ENCODE measurements around the gene TEAD3. TPM values are rescaled to one million over a fixed set of nuclear protein-coding genes. Genes with fewer than 3 reads are reported as not detected.

The TEAD3 gene
- total and polyA plus RNA-seq, 4 donors: 15.0 to 20.7 (median 18.5) TPM

GRCh38 chr6:35483490-35483889 lies 13.4 kb downstream of the TEAD3 start:
- peaks cover 5 to 31% (median 22%) of the 10 kb centered on the region in 5 donors for H3K4me1 ChIP-seq (ENCODE audit: control insufficient read depth in 5 of 5, insufficient read depth in 5 of 5, low read length in 5 of 5)
- no peak overlapping the region for H3K4me3 ChIP-seq
- H3K9me3 ChIP-seq (ENCODE audit: control insufficient read depth in 4 of 4, insufficient read depth in 3 of 4, low read length in 3 of 4): no peaks in the 10 kb centered on the region
- peaks cover 0 to 17% (median 9%) of the 10 kb centered on the region in 4 donors for H3K36me3 ChIP-seq (ENCODE audit: control insufficient read depth in 4 of 4, insufficient read depth in 4 of 4, low read length in 4 of 4)
- H3K27me3 ChIP-seq (ENCODE audit: control insufficient read depth in 3 of 3, insufficient read depth in 3 of 3, low read length in 2 of 3): no peaks in the 10 kb centered on the region
- ATAC-seq (ENCODE audit: insufficient read depth, low FRiP score): no peak
- DNase-seq: no peak
- no peak overlapping the region for H3K9ac ChIP-seq (ENCODE audit: insufficient read depth in 1 of 2, low read length in 2 of 2)
- 55 to 79% methylated on average over 3 of the region's 3 CpGs for WGBS, 2 donors
- TF ChIP-seq CTCF (IDR thresholded peaks at IDR 0.05; ENCODE audit: control extremely low read depth, extremely low read depth): no peak
- H3K27ac ChIP-seq (ENCODE audit: low read depth in 1 of 2, low read length in 1 of 2): no peak overlapping the region

- TF ChIP-seq CTCF (IDR thresholded peaks at IDR 0.05; ENCODE audit: control extremely low read depth, extremely low read depth): no peak
- Histone ChIP-seq H3K9ac (ENCODE audit: insufficient read depth in 1 of 2, low read length in 2 of 2) (no peak overlapping the region), H3K27me3 (ENCODE audit: control insufficient read depth in 3 of 3, insufficient read depth in 3 of 3, low read length in 2 of 3) (no peaks in the 10 kb centered on the region), H3K36me3 (ENCODE audit: control insufficient read depth in 4 of 4, insufficient read depth in 4 of 4, low read length in 4 of 4) (peaks cover 0 to 20% (median 9%) of the 10 kb centered on the region in 4 donors), H3K9me3 (ENCODE audit: control insufficient read depth in 4 of 4, insufficient read depth in 3 of 4, low read length in 3 of 4) (no peaks in the 10 kb centered on the region), H3K4me1 (ENCODE audit: control insufficient read depth in 5 of 5, insufficient read depth in 5 of 5, low read length in 5 of 5) (peaks cover 5 to 27% (median 18%) of the 10 kb centered on the region in 5 donors), H3K4me3 (no peak overlapping the region), H3K27ac (ENCODE audit: low read depth in 1 of 2, low read length in 1 of 2) (no peak overlapping the region)
- DNase-seq (no peak), ATAC-seq (ENCODE audit: insufficient read depth, low FRiP score) (no peak)
- 94 to 96% methylated on average over 4 of the region's 4 CpGs for WGBS, 2 donors
Observed at GRCh38 chr6:35483062-35483461, 13.8 kb downstream of the TEAD3 start.

- H3K27me3 ChIP-seq (ENCODE audit: control insufficient read depth in 3 of 3, insufficient read depth in 3 of 3, low read length in 2 of 3): no peaks in the 10 kb centered on the region
- TF ChIP-seq CTCF (IDR thresholded peaks at IDR 0.05; ENCODE audit: control extremely low read depth, extremely low read depth): no peak
- peaks cover 0 to 15% (median 8%) of the 10 kb centered on the region in 5 donors for H3K4me1 ChIP-seq (ENCODE audit: control insufficient read depth in 5 of 5, insufficient read depth in 5 of 5, low read length in 5 of 5)
- ATAC-seq (ENCODE audit: insufficient read depth, low FRiP score) (no peak), DNase-seq (no peak)
- H3K27ac ChIP-seq (ENCODE audit: low read depth in 1 of 2, low read length in 1 of 2): no peak overlapping the region
- H3K9me3 ChIP-seq (ENCODE audit: control insufficient read depth in 4 of 4, insufficient read depth in 3 of 4, low read length in 3 of 4): no peaks in the 10 kb centered on the region
- H3K36me3 ChIP-seq (ENCODE audit: control insufficient read depth in 4 of 4, insufficient read depth in 4 of 4, low read length in 4 of 4): peaks cover 0 to 20% (median 8%) of the 10 kb centered on the region in 4 donors
- H3K9ac ChIP-seq (ENCODE audit: insufficient read depth in 1 of 2, low read length in 2 of 2): no peak overlapping the region
- WGBS, 2 donors: 84 to 88% methylated on average over 8 of the region's 8 CpGs
- H3K4me3 ChIP-seq: no peak overlapping the region
Observed at GRCh38 chr6:35481226-35481625, 15.7 kb downstream of the TEAD3 start.

GRCh38 chr6:35480176-35480575 lies 16.7 kb downstream of the TEAD3 start:
- Histone ChIP-seq H3K9me3 (ENCODE audit: control insufficient read depth in 4 of 4, insufficient read depth in 3 of 4, low read length in 3 of 4) (no peaks in the 10 kb centered on the region), H3K4me1 (ENCODE audit: control insufficient read depth in 5 of 5, insufficient read depth in 5 of 5, low read length in 5 of 5) (peaks cover 0 to 4% (median 3%) of the 10 kb centered on the region in 5 donors), H3K4me3 (no peak overlapping the region), H3K27me3 (ENCODE audit: control insufficient read depth in 3 of 3, insufficient read depth in 3 of 3, low read length in 2 of 3) (no peaks in the 10 kb centered on the region), H3K27ac (ENCODE audit: low read depth in 1 of 2, low read length in 1 of 2) (no peak overlapping the region), H3K9ac (ENCODE audit: insufficient read depth in 1 of 2, low read length in 2 of 2) (no peak overlapping the region), H3K36me3 (ENCODE audit: control insufficient read depth in 4 of 4, insufficient read depth in 4 of 4, low read length in 4 of 4) (peaks cover 0 to 21% (median 12%) of the 10 kb centered on the region in 4 donors)
- DNase-seq (no peak), ATAC-seq (ENCODE audit: insufficient read depth, low FRiP score) (no peak)
- no peak for TF ChIP-seq CTCF (IDR thresholded peaks at IDR 0.05; ENCODE audit: control extremely low read depth, extremely low read depth)
- WGBS, 2 donors: 95 to 96% methylated on average over 12 of the region's 12 CpGs
